IMR-90 (cell line): Measurements from ENCODE around the gene CLTA. TPM values are rescaled to one million over a fixed set of nuclear protein-coding genes. Genes with fewer than 3 reads are reported as not detected.

ENCODE experiments used
- ATAC-seq: fragments of 200-7000 bp; cut with Tn5 transposase; 2 replicates; pipeline ENCODE4 v1.9.1; 2020; ENCODE audit warnings: low read depth, mild to moderate bottlenecking, moderate library complexity
- BruUV-seq: library from RNA; stranded (reverse); fragments of 400-500 nt; replicated peaks from 2 replicates; lab custom pipeline; 2021; lab: Mats Ljungman, UMichigan
- CTCF ChIA-PET: fragments of 300-600 bp; formaldehyde crosslinking; extraction: SDS; loops from one replicate; lab custom pipeline; 2021; ENCODE audit warnings: antibody characterized with exemption; lab: Yijun Ruan, JAX
- POLR2A ChIA-PET: fragments of 300-600 bp; sonication (Branson Sonifier 250); formaldehyde crosslinking; loops from one replicate; lab custom pipeline; 2022; ENCODE audit warnings: antibody characterized with exemption; ENCODE audit not compliant: unreplicated experiment; lab: Charles Lee
- DNase-seq: peaks from one replicate; pipeline ENCODE4 v3.0.0; 2013
- H2AFZ ChIP-seq: replicated peaks from 2 replicates; pipeline ENCODE3; 2013; ENCODE audit warnings: low read length, mild to moderate bottlenecking; ENCODE audit not compliant: poor library complexity
- H2AK5ac ChIP-seq: 2 replicates; pipeline ENCODE4 v1.6.1; 2013; ENCODE audit warnings: low read depth, low read length, inconsistent platforms
- H2AK9ac ChIP-seq: replicated peaks from 2 replicates; pipeline ENCODE3; 2013; ENCODE audit warnings: mild to moderate bottlenecking, low read depth, low read length, moderate library complexity; ENCODE audit not compliant: poor library complexity
- H2BK120ac ChIP-seq: 2 replicates; pipeline ENCODE4 v1.6.1; 2013; ENCODE audit warnings: low read depth, low read length, inconsistent platforms
- H2BK15ac ChIP-seq: 3 replicates; pipeline ENCODE4 v1.6.1; 2013; ENCODE audit warnings: low read depth, low read length, inconsistent platforms
- H2BK20ac ChIP-seq: 2 replicates; pipeline ENCODE4 v1.6.1; 2013; ENCODE audit warnings: low read depth, mild to moderate bottlenecking, inconsistent platforms, low read length, moderate library complexity
- H2BK5ac ChIP-seq: 2 replicates; pipeline ENCODE4 v1.6.1; 2013; ENCODE audit warnings: mild to moderate bottlenecking, low read depth, low read length, inconsistent platforms; ENCODE audit not compliant: poor library complexity, severe bottlenecking
- H3K14ac ChIP-seq: replicated peaks from 2 replicates; pipeline ENCODE4 v1.6.1; 2013; ENCODE audit warnings: low read depth, low read length, inconsistent platforms
- H3K18ac ChIP-seq: 2 replicates; pipeline ENCODE4 v1.6.1; 2013; ENCODE audit warnings: low read depth, low read length, control low read depth
- H3K23ac ChIP-seq: 2 replicates; pipeline ENCODE4 v1.6.1; 2013; ENCODE audit warnings: low read depth, low read length, inconsistent platforms
- H3K27ac ChIP-seq: 2 replicates; pipeline ENCODE4 v1.5.1; 2013; ENCODE audit warnings: mild to moderate bottlenecking, control low read depth, low read length; ENCODE audit not compliant: insufficient read depth
- H3K27me3 ChIP-seq: 2 replicates; pipeline ENCODE4 v1.6.1; 2013; ENCODE audit warnings: low read length; ENCODE audit not compliant: control insufficient read depth, insufficient read depth
- H3K36me3 ChIP-seq: 2 replicates; pipeline ENCODE4 v1.6.1; 2013; ENCODE audit warnings: low read length, mixed read lengths; ENCODE audit not compliant: control insufficient read depth, insufficient read depth
- H3K4ac ChIP-seq: 2 replicates; pipeline ENCODE4 v1.6.1; 2013; ENCODE audit warnings: low read depth, low read length, inconsistent platforms
- H3K4me1 ChIP-seq: 2 replicates; pipeline ENCODE4 v1.6.1; 2013; ENCODE audit warnings: low read length, mixed read lengths; ENCODE audit not compliant: control insufficient read depth, insufficient read depth
- H3K4me2 ChIP-seq: 2 replicates; pipeline ENCODE4 v1.6.1; 2013; ENCODE audit warnings: low read depth, mild to moderate bottlenecking, control low read depth, low read length, moderate library complexity
- H3K4me3 ChIP-seq: 2 replicates; pipeline ENCODE4 v1.5.1; 2013; ENCODE audit warnings: low read depth, mild to moderate bottlenecking, control low read depth, low read length, moderate library complexity; ENCODE audit not compliant: insufficient read depth
- H3K56ac ChIP-seq: 2 replicates; pipeline ENCODE4 v1.6.1; 2013; ENCODE audit warnings: low read length, inconsistent platforms; ENCODE audit not compliant: insufficient read depth; ENCODE audit errors: extremely low read depth
- H3K79me1 ChIP-seq, 2 experiments: 2 replicates each; pipeline ENCODE4 v1.6.1; 2013; ENCODE audit warnings: low read length in 2 of 2, inconsistent platforms in 1 of 2, low read depth in 1 of 2
- H3K9ac ChIP-seq: 2 replicates; pipeline ENCODE4 v1.6.1; 2013; ENCODE audit warnings: low read depth, low read length, control low read depth
- H3K9me1 ChIP-seq: 2 replicates; pipeline ENCODE4 v1.6.1; 2013; ENCODE audit warnings: low read length, inconsistent platforms; ENCODE audit not compliant: insufficient read depth
- H3K9me3 ChIP-seq: 2 replicates; pipeline ENCODE4 v1.6.1; 2013; ENCODE audit warnings: low read length; ENCODE audit not compliant: control insufficient read depth, insufficient read depth
- H4K20me1 ChIP-seq: 2 replicates; pipeline ENCODE4 v1.6.1; 2013; ENCODE audit warnings: low read length, inconsistent platforms; ENCODE audit not compliant: insufficient read depth
- H4K5ac ChIP-seq: 2 replicates; pipeline ENCODE4 v1.6.1; 2013; ENCODE audit warnings: mild to moderate bottlenecking, low read depth, low read length, control low read depth
- H4K8ac ChIP-seq, 2 experiments: 2 replicates each; pipeline ENCODE4 v1.6.1; 2013; ENCODE audit warnings: low read depth in 2 of 2, low read length in 2 of 2, control low read depth in 1 of 2, inconsistent platforms in 1 of 2
- H4K91ac ChIP-seq: 2 replicates; pipeline ENCODE4 v1.6.1; 2013; ENCODE audit warnings: low read depth, low read length, inconsistent platforms; ENCODE audit not compliant: insufficient read depth
- MAZ ChIP-seq: IDR thresholded peaks from 2 replicates; pipeline ENCODE4 v1.6.1; 2012; ENCODE audit warnings: low read depth, mild to moderate bottlenecking, low read length, improper control_type of control experiment, moderate library complexity, borderline replicate concordance
- MXI1 ChIP-seq: IDR thresholded peaks from 2 replicates; pipeline ENCODE4 v1.6.1; 2012; ENCODE audit warnings: low read depth, mild to moderate bottlenecking, low read length, moderate library complexity, borderline replicate concordance
- RAD21 ChIP-seq: IDR thresholded peaks from 2 replicates; pipeline ENCODE4 v1.6.1; 2012; ENCODE audit warnings: low read length, improper control_type of control experiment
- RFX5 ChIP-seq: IDR thresholded peaks from 2 replicates; pipeline ENCODE4 v1.8.0; 2012; ENCODE audit warnings: low read depth, mild to moderate bottlenecking, low read length, moderate library complexity
- WGBS, 2 experiments: methylation state at CpG; one replicate each; pipeline versions ENCODE4 v1.1.5 to v1.1.7; 2013; ENCODE audit warnings: missing lambda C conversion rate in 2 of 2; ENCODE audit not compliant: insufficient read length in 1 of 2; ENCODE audit errors: extremely low coverage in 2 of 2; 5-methylcytosine and 5-hydroxymethylcytosine counted together
- dilution Hi-C: fragments of 300-500 bp; cut with HindIII; formaldehyde crosslinking; loops from one replicate; pipeline ENCODE4 v1.14.3; 2018; ENCODE audit warnings: low sequenced_read_pairs; ENCODE audit not compliant: unreplicated experiment
- in situ Hi-C: fragments of 300-500 bp; cut with MboI; formaldehyde crosslinking; loops from 3 replicates; pipeline ENCODE4 v1.14.3; 2019; ENCODE audit warnings: low sequenced_read_pairs, inconsistent platforms, mixed read lengths
- intact Hi-C: fragments of 100-400 bp; cut with micrococcal nuclease; formaldehyde crosslinking; loops from 2 replicates; pipeline ENCODE4 v1.10.0; 2022
- polyA plus RNA-seq, 3 experiments: library from polyadenylated mRNA; depleted of rRNA; stranded (reverse); fragments of >200 nt; gene quantifications; 2 replicates each; pipeline ENCODE4 v1.2.3, GENCODE V29; 2012; ENCODE audit warnings: low replicate concordance in 1 of 3
- total RNA-seq: library from RNA; depleted of rRNA; stranded (reverse); fragments of >200 nt; gene quantifications from 2 replicates; pipeline ENCODE4 v1.2.3, GENCODE V29; 2012
- TF ChIP-seq, protein P1 (sequence below): fragments of 150-350 bp; IDR thresholded peaks from 2 replicates; pipeline ENCODE4 v1.6.1; 2016; ENCODE audit warnings: low read depth, mild to moderate bottlenecking, low read length, moderate library complexity, borderline replicate concordance

CLTA gene
- total and polyA plus RNA-seq, 2 of the 4 experiments (the other 2 are of a cell fraction) = 133 to 246 TPM

DNA sequence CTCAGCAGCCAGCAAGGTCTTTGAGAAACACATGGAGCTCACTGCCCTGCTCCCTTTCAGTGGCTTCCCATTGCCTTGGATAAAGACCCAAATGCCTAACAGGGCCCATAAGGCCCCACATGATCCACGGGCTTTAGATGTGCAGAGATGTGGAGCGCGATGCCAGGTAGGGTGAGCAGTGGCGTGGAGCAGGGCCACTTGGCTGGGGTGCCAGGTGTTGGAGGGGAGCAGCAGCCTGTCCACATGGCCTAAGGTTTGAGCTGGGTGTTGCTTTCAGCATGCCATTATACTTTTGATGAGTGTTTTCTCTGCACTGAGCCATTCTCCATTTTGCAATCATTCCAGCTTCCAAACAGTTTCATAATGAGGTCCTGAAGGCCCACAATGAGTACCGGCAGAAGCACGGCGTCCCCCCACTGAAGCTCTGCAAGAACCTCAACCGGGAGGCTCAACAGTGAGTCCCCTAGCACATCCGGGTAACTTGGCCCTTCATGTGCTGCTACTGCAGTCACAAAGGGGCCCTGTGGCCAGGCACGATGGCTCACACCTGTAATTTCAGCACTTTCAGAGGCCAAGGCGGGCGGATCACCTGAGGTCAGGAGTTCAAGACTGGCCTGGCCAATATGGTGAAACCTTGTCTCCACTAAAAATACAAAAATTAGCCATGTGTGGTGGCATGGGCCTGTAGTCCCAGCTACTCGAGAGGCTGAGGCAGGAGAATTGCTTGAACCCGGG lies 43.1 kb upstream of the CLTA start:
- Histone ChIP-seq H4K8ac (peak overlapping the region in 1 of 2 experiments; percentile 12; a peak in 1 of 4 replicates), H3K4ac (peak overlapping the region; percentile 5; the same call in 1 of the 2 replicates), H3K9me3 (no peaks in the 10 kb centered on the region), H2BK15ac (no peak overlapping the region), H2BK5ac (peak overlapping the region; percentile 8), H3K23ac (no peak overlapping the region), H4K91ac (no peak overlapping the region; the same call in 1 of the 2 replicates), H4K5ac (no peak overlapping the region), H3K4me3 (no peak overlapping the region), H2AK9ac (no peak overlapping the region), H3K27ac (peak overlapping the region; percentile 12; the same call in 1 of the 2 replicates), H2BK120ac (no peak overlapping the region), H3K4me1 (peaks cover 26% of the 10 kb centered on the region), H3K27me3 (no peaks in the 10 kb centered on the region), H3K4me2 (no peak overlapping the region), H3K56ac (no peak overlapping the region), H4K20me1 (peaks cover 31% of the 10 kb centered on the region), H3K14ac (no peak overlapping the region), H3K9me1 (peaks cover 29% of the 10 kb centered on the region), H3K18ac (no peak overlapping the region), H3K36me3 (peaks cover 57% of the 10 kb centered on the region), H3K79me1 (peaks cover 11 to 83% of the 10 kb centered on the region in 2 experiments; a peak in 3 of 4 replicates), H2AFZ (no peak overlapping the region), H3K9ac (no peak overlapping the region), H2BK20ac (no peak overlapping the region), H2AK5ac (peak overlapping the region; percentile 60)
- DNase-seq (no peak), ATAC-seq (no peak)
- ChIA-PET CTCF (interaction anchor here (0.6 to 2.2 kb wide), 2 partner anchors 19 to 151 kb away, joined by 3 to 8 read pairs; no protein-coding TSS in a partner anchor), POLR2A (no interaction called here)
- intact Hi-C loops = no loop called here
- TF ChIP-seq MXI1 = no peak
- no peak for TF ChIP-seq RAD21
- TF ChIP-seq RFX5 = no peak
- TF ChIP-seq, protein P1, sequence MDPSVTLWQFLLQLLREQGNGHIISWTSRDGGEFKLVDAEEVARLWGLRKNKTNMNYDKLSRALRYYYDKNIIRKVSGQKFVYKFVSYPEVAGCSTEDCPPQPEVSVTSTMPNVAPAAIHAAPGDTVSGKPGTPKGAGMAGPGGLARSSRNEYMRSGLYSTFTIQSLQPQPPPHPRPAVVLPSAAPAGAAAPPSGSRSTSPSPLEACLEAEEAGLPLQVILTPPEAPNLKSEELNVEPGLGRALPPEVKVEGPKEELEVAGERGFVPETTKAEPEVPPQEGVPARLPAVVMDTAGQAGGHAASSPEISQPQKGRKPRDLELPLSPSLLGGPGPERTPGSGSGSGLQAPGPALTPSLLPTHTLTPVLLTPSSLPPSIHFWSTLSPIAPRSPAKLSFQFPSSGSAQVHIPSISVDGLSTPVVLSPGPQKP = no peak
- no peak for TF ChIP-seq MAZ
- in situ Hi-C loops = no loop called here
- BruUV-seq = no TSS peak
- dilution Hi-C loops = no loop called here
- 98% methylated on average over 5 of the region's 14 CpGs; no CpG with 5 or more reads in 1 of the 2 experiments for WGBS, 2 experiments
